HG03060 (cell line): Measurements from ENCODE around the gene EARS2.
"Not testable (repeated sequence)": the region's sequence is repeated elsewhere in the genome, so short reads cannot be mapped to it uniquely, and the experiment has no call there.

Source experiments
- ATAC-seq: cut with Tn5 transposase; IDR thresholded peaks from one replicate; pipeline ENCODE4 v1.9.1; 2021; ENCODE audit warnings: low read depth, moderate number of reproducible peaks; ENCODE audit not compliant: unreplicated experiment

Gene EARS2

DNA sequence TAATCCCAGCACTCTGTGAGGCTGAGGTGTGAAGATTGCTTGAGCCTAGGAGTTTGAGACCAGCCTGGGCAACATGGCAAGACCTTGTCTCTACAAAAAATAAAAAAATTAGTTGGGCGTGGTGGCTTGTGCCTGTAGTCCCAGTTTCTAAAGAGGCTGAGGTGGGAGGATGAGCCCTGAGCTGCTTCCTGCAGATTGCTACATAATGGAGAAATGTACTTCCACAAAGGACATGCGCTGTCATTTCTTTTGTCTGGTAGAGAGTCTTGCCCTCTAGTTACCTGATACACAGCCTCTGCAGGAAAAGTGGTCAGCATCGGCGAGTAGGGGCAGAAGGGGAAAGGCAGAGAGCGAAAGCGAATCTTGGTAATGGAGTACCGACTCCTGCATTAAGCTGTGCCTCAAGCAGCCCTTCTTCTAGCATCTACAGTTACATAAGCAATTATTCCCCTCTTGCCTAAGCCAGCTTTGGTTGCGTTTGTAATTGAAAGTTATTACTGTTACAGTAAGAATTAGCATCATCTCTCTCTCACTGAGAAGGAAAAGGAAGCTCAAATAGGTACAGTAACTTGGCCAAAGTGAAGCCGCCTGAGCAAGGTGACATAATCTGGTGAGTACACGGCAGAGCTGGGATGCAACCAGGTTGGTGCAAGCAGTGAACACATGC, 28.4 kb downstream of the EARS2 start:
- no peak for ATAC-seq

DNA sequence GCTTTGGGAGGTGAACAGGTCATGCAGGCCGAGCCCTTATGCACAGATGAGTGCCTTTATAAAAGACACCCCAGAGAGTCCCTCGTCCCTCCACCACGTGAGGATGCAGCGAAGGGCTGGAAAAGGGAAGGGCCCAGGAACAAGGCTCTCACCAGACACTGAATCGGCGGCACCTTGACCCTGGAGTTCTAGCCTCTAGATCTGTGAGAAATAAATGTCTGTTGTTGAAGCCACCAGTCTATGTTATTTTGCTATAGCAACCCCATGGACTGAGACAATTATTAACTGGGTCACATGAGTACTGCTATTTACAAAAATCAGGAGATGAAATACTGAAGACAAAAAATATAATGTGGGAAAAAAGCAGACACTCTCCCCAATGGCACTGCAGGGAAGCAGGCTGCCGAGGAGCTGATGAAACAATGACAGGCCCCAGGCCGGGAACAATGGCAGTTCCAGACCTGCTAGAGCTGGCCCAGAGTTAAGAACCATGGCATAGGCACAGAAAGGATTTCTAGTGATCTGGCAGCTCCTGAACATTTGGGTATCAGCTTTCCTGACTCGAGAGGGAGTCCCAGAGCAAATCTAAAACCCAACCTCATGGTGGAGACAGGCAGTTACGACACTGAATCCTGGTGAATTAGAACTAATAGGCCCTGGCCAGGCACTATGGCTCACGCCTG, 29.0 kb downstream of the EARS2 start:
- ATAC-seq, result no peak

DNA sequence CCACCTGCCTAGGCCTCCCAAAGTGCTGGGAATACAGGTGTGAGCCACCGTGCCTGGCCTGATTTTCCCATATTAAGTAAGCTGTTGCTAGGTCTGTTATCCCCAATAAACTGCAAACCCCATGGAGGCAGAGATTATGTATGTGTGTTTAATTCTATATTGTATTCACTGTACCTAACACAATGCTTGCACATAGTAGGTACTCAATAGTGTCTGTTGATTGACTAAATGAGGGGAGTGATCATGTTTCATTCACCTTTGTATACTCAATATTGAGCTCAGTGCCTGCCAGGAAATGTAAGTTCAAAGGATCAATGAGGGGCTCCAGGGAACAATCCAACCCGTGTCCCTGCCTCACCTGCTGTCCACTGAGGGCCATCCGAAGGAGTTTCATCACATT, 32.3 kb downstream of the EARS2 start:
- ATAC-seq, result no peak

DNA sequence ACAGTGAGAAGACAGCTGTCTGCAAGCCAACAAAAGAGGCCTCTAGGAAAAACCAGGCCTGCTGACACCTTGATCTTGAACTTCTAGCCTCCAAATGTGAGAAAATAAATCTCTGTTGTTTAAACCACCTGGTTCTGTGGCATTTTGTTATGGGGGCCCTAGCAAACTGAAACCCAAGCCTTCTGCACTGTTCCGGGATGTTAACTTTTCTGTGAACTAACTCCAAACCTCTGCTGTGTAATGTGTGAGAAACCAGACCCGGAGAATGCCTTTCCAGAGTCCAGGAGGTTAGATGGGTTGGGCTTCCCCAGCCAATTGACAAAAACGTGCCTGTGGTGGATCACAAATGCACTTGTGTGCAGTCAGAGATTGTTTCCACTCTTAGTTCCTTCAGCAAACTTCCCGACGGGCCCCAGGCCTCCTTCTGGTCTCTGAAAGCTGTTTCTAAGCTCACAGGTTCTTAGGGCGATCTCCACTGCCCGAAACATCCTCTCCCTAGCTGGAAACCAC, 33.2 kb downstream of the EARS2 start:
- ATAC-seq, result no peak

DNA sequence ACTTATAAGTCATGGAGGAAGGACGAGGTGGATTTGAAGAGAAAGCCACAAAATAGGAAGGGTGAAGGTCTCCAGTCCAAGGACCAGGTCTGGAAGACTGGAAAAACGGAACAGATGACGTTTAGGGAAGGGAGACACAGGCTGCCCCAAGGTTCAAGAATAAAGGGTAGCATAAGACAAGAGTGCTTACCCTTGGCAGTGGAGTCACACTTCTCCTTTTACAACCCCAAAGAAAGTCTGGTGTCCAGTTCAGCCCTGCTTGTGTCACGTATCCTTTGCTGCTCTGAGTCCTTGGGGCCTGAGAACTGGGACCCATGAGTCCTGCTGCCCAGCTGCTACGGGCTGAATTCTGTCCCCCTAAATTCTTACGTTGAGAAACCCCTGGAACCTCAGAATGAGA, 33.8 kb downstream of the EARS2 start:
- no peak for ATAC-seq

DNA sequence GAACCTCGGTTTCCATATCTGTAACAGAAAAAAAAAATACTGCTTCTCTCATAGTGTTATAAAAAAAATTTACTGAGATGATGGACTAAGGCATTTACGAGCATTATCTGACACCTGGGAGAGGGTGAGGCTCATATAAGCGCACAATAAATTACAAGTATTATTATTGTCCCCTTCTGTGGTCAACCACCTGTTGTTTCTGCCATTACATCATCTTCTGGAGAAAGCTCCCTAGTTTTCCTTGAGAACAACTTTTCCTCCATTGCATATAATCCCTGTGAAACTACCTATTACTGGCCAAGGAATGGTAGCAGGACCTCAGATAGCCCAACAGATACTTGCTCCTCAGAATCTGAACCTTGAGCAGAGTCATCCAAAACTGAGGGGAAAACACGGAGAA, 35.2 kb downstream of the EARS2 start:
- no peak for ATAC-seq

DNA sequence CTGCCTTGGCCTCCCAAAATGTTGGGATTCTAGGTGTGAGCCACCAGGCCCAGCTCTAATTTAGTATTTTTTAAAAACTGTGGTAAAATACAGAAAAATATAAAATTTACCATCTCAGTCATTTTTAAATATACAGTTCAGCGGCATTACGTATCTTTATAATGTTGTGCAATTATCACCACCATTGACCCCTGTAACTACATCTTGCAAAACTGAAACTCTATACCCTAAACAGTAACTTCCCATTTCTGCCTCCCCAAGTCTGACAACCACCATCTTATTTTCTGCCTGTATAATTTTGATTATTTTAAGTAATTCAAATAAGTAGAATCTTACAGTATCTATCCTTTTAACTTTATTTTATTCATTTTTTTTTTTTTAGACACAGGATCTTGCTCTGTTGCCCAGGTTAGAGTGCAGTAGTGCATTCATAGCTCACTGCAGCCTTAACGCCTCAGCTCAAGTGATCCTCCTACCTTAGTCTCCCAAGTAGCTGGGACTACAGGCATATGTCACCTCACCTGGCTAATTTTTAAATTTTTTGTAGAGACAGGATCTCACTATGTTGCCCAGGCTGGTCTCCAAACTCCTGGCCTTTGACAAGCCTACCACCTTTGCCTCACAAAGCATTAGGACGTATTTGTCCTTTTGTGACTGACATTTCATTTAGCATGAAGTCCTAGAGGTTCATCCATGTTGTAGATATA, 36.0 kb downstream of the EARS2 start:
- no peak for ATAC-seq

DNA sequence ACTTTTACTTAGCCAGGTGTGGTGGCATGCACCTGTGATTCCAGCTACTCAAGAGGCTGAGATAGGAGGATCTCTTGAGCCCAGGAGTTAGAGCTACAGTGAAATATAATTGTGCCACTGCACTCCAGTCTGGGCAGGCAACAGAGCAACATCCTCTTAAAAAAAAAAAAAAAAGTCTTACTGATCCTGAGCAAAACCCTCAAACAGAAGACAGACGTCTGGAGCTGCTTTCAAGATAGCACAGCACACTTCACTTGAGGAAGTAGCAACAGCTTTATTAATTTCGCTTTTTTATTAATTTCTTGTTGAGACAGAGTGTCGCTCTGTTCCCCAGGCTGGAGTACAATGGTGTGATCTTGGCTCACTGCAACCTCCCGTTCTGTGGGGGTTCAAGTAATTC, 36.6 kb downstream of the EARS2 start:
- ATAC-seq, result no peak

DNA sequence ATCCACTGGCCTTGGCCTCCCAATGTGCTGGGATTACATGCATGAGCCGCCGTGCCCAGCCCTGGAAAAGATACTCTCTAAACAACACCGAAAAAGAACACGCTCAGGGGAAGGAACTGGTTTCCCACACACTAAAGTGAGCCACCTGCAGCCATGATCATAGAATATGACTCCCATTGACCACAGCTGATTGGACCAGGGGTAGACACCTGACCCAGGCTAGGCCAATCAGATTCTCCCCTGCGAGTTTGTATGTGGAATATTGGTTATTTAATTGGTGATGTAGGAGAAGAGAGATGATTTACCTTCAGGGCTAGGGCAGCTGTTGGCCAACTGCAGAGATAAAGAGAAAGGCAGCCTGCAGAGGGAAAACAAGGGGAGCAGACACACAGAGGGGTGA, 37.9 kb downstream of the EARS2 start:
- ATAC-seq, result no peak

DNA sequence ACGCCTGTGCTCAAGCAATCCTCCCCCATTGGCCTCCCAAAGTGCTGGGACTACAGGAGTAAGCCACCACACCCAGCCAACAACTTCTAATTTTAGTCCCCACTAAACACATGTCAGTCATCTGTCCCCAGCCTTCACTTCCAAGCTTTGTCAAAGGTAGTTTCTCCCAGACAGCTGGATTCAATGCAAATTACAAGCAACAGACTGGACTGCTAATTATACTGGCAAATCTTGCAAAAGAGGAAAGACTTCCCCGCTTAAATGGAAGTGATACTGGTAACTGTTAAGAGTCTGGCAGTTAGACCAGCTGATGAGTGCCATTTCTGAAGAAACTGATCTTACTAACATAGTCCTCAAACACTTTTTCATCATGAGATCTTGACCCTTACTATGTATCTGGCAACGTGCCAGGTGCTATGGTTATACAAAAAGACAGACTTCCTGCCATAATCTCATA, 38.7 kb downstream of the EARS2 start:
- ATAC-seq, result no peak

DNA sequence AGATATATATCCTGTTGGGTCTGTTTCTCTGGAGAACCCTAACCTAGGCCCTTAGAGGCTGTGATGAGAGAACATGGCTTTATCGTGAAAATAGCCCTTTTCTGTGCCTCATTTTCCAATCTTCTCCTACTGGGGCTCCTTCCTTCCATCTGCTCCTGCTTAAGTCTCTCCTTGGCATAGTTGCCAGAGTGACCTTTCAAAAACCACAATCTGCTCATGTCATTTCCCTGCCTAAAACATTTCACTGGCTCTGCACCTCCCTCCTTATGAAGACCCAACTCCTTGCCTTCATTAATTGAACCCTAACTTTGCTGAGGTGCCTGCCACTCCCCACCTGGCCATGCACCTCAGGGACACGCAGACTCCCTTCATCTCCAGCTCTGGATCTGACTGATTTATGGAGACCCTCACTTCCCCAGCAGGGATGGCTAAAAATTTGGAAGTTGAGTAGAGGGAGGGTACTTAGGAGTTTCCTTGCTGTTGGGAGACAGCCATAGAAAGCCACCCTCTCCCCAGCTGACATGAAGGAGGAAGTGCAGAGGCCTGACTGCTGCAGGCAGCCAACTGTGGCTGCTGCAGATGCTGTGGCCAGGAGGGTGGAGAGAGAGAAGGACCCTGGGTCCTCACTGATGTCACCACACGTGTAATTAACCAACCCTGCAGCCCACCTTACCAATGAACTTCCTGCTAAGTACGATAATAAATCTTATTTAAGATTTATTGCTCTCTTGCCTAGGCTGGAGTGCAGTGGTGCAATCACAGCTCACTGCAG, 40.6 kb downstream of the EARS2 start:
- no peak for ATAC-seq

DNA sequence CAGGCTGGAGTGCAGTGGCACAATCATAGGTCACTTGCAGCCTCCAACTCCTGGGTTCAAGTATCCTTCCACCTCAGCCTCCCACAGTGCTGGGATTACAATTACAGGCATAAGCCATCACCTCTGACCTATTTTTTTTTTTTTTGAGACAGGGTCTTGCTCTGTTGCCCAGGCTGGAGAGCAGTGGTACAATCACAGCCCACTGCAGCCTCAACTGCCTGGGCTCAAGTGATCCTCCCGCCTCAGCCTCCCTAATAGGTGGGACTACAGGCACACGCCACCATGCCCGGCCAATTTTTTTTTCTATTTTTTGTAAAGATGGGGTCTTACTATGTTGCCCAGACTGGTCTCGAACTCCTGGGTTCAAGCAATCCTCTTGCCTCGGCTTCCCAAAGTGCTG, 41.3 kb downstream of the EARS2 start:
- ATAC-seq, result no peak

DNA sequence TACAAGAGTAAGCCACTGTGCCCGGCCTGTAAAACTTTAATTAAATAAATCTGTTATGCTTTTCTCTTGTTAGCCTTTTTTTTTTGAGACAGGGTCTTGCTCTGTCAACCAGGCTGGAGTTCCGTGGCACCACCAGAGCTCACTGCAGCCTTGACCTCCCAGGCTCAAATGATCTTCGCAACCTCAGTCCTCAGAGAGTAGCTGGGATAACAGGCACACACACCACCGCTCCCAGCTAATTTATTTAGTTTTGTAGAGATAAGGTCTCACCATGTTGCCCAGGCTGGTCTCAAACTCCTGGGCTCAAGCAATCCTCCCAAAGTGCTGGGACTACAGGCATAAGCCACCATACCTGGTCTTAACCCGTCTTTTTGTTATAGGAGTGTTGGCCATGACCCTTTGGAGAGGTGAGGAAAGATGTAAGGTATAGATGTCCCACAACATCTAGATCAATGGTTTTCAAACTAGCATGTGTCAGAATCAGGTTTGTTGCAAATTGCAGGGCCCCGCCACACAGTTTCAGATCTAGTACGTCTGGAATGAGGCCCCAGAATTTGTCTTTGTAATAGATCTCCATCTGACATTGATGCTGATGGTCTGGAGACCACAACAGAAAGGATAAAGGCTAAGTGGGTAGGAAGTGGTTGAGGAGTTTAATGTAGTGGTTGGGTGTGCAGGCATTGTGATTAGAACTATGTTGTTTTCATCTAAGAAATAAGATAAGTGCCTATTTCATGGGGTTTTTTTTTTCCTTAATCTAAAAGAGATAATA, 42.6 kb downstream of the EARS2 start:
- no peak for ATAC-seq

DNA sequence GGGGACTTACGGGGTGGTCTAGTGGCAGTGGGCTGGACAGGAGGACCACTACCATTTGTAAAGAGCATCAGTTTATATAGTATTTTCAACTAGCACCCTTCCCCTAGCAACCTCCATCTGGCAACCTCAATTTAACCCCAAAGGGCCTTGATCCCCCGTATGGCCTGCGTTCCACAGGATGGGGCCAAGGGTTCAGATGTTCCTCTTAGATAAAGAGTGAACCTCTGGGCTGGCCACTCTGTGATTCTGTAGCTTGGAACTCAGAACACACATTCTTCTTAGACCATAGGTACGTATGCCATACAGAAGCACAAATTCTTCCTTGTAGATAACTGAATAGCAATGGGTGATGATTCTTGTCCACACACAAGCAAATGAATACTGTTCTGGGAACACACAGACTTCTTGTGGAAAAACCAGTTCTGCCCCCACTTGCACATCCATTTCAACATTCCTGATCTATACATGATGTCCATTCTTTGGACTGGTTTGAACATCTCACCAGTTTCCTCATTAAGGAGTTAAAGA, 44.9 kb downstream of the EARS2 start:
- no peak for ATAC-seq

DNA sequence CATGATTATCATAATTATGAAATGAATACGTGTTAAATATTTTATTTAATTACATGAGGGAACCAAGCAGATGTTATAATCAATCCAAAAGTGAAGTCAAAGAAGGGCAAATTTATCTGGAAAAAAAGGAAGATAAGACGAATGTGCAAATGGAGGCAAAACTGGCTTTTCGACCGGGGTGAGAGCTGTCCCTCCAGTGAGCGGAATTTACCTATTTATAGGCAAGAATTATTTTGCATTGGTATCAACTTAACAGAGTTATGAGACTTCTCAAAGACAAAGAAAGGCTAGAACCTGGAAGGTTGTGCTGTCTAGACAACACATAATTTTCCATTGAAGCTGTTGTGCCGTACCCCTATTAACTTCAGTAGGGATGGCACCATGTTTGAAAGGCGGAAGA, 45.4 kb downstream of the EARS2 start:
- no peak for ATAC-seq

DNA sequence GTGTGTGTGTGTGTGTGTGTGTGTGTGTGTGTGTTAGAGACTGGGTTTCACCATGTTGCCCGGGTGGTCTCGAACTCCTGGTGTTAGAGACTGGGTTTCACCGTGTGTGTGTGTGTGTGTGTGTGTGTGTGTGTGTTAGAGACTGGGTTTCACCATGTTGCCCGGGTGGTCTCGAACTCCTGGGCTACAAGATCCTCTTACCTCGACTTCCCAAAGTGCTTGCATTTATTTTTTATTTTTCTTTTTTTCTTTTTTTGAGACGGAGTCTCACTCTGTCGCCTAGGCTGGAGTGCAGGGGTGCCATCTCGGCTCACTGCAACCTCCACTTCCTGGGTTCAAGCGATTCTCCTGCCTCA, 46.3 kb downstream of the EARS2 start:
- ATAC-seq, result not testable (repeated sequence)

DNA sequence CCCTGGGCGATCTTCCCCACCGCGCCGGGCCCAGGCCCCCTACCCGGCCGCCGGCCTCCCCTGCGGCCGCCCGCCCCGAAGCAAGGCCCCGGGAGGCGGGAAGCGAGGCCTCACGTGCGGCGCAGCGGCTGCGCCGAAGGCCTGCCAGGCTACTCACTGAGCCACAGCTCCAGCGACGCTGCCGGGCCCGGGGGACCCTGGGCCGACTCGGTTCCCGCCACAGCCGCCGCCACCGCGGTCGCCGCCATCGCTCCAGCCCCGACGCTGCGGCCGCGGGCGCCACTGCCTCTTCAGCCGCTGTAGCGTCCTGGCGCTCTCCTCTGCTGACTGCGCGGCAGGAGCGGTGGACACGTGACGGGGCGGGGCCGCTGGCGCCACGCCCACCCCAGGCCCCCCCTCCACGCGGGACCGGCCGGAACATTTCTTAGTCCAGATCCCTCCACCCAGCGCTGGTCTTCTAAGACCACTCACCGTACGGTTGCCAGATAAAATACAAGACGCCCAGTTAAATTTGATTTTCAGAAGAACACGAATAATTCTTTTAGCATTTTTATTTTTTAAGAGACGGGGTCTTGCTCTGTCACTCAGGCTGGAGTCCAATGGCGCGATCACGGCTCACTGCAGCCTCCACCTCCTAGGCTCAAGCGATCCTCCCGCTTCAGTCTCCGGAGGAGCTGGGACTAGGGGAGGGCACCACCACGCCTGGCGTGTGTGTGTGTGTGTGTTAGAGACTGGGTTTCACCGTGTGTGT, 46.8 kb downstream of the EARS2 start, which contains the start of gene GGA2:
Gene GGA2, minus strand, starts transcription at position 331 of the 751 bp plus-strand sequence. Its CDS starts 83 bp downstream, at position 248.
- ATAC-seq, result no peak

DNA sequence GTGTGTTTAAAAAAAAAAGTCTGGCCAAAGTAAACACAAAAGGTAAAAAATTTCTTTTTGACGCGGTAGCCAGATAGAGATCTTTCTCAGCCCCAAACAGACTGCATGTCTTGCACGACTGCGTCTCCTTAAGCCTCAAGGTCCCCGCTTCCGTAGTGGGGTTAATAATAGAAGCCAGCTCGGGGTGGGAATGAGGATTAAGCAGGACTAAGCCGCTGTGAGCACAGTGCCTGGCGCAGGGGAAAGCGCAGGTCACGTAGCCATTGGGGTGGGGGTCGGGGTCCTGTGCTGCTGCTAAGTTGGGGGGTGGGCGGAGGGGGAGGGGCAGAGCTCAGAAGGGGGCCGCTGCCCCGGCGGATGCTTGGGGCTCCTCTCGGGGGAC, 47.4 kb downstream of the EARS2 start:
- no peak for ATAC-seq

DNA sequence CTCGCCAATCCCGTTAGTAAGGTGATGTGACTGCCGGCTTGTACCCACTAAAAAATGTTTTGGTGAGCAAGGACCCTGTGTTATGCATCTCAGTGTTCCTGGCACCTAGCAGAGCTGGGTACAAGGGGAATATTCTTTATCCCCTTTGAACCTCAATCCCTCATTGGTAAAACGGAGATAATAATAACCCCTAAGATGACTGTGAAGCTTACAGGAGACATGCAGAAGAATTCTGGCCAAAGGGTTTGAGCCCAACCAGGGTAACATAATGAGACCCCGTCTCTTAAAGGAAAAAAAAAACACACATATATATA, 47.8 kb downstream of the EARS2 start:
- no peak for ATAC-seq
